Ramos (cell line): ENCODE results near the gene ZIC4.

Source experiments
- in situ Hi-C: fragments of 300-500 bp; cut with MboI; formaldehyde crosslinking; loops from one replicate; pipeline ENCODE4 v1.14.3; 2022; ENCODE audit warnings: low sequenced_read_pairs; ENCODE audit not compliant: unreplicated experiment

Gene ZIC4

GRCh38 chr3:147393261-147393942 is 12.9 kb downstream of the ZIC4 start:
- in situ Hi-C loops, result no loop called here

GRCh38 chr3:147392625-147392946 is 13.8 kb downstream of the ZIC4 start:
- in situ Hi-C loops, result no loop called here

GRCh38 chr3:147391781-147392624 is 14.3 kb downstream of the ZIC4 start:
- in situ Hi-C loops, result no loop called here

- in situ Hi-C loops, result no loop called here
Observed at GRCh38 chr3:147390589-147391569, 15.5 kb downstream of the ZIC4 start.

GRCh38 chr3:147389717-147390116 is 16.6 kb downstream of the ZIC4 start:
- in situ Hi-C loops, result no loop called here

- in situ Hi-C loops, result no loop called here
Observed at GRCh38 chr3:147388700-147389580, 17.4 kb downstream of the ZIC4 start.

GRCh38 chr3:147387885-147388699 is 18.3 kb downstream of the ZIC4 start:
- in situ Hi-C loops, result no loop called here

- in situ Hi-C loops, result no loop called here
Observed at GRCh38 chr3:147387291-147387884, 19.0 kb downstream of the ZIC4 start.

- in situ Hi-C loops, result no loop called here
Observed at GRCh38 chr3:147385059-147386012, 21.0 kb downstream of the ZIC4 start.

GRCh38 chr3:147384210-147385058 is 21.9 kb downstream of the ZIC4 start:
- in situ Hi-C loops, result no loop called here

- in situ Hi-C loops, result no loop called here
Observed at GRCh38 chr3:147383617-147384016, 22.7 kb downstream of the ZIC4 start.

- in situ Hi-C loops, result no loop called here
Observed at GRCh38 chr3:147381596-147381995, 24.7 kb downstream of the ZIC4 start.

GRCh38 chr3:147380977-147381376 is 25.4 kb downstream of the ZIC4 start:
- in situ Hi-C loops, result no loop called here

- in situ Hi-C loops, result no loop called here
Observed at GRCh38 chr3:147380387-147380951, 25.9 kb downstream of the ZIC4 start.

GRCh38 chr3:147379651-147380050 is 26.7 kb downstream of the ZIC4 start:
- in situ Hi-C loops, result no loop called here
